ENCODE results near the gene CCDC38.

DNA sequence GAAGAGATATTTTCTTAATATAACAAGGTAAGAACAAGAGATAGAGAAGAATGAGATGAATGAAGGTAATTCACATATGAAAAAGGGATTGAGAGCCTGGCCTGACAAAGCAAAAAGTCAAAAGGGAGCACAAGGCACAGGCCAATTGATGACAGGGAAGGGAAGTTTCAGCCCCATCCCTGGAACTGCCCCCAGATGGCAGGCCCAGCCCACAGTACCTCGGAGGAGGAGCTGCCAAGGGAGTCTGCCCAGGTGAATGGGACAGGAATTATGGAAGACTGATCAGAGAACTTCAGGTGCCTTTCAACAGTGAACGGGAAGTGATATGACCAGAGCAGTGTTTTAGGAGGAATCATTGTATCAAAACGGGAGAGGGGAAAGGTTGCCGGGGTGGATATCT is 68.0 kb downstream of the CCDC38 start:
- TF ChIP-seq, protein P1, sequence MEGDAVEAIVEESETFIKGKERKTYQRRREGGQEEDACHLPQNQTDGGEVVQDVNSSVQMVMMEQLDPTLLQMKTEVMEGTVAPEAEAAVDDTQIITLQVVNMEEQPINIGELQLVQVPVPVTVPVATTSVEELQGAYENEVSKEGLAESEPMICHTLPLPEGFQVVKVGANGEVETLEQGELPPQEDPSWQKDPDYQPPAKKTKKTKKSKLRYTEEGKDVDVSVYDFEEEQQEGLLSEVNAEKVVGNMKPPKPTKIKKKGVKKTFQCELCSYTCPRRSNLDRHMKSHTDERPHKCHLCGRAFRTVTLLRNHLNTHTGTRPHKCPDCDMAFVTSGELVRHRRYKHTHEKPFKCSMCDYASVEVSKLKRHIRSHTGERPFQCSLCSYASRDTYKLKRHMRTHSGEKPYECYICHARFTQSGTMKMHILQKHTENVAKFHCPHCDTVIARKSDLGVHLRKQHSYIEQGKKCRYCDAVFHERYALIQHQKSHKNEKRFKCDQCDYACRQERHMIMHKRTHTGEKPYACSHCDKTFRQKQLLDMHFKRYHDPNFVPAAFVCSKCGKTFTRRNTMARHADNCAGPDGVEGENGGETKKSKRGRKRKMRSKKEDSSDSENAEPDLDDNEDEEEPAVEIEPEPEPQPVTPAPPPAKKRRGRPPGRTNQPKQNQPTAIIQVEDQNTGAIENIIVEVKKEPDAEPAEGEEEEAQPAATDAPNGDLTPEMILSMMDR (IDR thresholded peaks at IDR 0.05): no peak
- TF ChIP-seq JUN (CRISPR knock-in tag; IDR thresholded peaks at IDR 0.05) (no peak), ZBTB21 (CRISPR knock-in tag; IDR thresholded peaks at IDR 0.05; ENCODE audit: borderline replicate concordance) (no peak), ATF1 (CRISPR knock-in tag; IDR thresholded peaks at IDR 0.05) (no peak)
- TF ChIP-seq, protein P2, sequence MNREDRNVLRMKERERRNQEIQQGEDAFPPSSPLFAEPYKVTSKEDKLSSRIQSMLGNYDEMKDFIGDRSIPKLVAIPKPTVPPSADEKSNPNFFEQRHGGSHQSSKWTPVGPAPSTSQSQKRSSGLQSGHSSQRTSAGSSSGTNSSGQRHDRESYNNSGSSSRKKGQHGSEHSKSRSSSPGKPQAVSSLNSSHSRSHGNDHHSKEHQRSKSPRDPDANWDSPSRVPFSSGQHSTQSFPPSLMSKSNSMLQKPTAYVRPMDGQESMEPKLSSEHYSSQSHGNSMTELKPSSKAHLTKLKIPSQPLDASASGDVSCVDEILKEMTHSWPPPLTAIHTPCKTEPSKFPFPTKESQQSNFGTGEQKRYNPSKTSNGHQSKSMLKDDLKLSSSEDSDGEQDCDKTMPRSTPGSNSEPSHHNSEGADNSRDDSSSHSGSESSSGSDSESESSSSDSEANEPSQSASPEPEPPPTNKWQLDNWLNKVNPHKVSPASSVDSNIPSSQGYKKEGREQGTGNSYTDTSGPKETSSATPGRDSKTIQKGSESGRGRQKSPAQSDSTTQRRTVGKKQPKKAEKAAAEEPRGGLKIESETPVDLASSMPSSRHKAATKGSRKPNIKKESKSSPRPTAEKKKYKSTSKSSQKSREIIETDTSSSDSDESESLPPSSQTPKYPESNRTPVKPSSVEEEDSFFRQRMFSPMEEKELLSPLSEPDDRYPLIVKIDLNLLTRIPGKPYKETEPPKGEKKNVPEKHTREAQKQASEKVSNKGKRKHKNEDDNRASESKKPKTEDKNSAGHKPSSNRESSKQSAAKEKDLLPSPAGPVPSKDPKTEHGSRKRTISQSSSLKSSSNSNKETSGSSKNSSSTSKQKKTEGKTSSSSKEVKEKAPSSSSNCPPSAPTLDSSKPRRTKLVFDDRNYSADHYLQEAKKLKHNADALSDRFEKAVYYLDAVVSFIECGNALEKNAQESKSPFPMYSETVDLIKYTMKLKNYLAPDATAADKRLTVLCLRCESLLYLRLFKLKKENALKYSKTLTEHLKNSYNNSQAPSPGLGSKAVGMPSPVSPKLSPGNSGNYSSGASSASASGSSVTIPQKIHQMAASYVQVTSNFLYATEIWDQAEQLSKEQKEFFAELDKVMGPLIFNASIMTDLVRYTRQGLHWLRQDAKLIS (CRISPR knock-in tag; IDR thresholded peaks at IDR 0.05; ENCODE audit: borderline replicate concordance): no peak

Data from WTC11 (cell line).